GM19193 (cell line): ENCODE data around the gene DCXR.

ENCODE experiments used
- POLR2A ChIP-seq: IDR thresholded peaks from 4 replicates; pipeline ENCODE4 v1.6.1; 2011; ENCODE audit not compliant: insufficient read depth, insufficient read length; ENCODE audit errors: extremely low read depth

The DCXR gene

DNA sequence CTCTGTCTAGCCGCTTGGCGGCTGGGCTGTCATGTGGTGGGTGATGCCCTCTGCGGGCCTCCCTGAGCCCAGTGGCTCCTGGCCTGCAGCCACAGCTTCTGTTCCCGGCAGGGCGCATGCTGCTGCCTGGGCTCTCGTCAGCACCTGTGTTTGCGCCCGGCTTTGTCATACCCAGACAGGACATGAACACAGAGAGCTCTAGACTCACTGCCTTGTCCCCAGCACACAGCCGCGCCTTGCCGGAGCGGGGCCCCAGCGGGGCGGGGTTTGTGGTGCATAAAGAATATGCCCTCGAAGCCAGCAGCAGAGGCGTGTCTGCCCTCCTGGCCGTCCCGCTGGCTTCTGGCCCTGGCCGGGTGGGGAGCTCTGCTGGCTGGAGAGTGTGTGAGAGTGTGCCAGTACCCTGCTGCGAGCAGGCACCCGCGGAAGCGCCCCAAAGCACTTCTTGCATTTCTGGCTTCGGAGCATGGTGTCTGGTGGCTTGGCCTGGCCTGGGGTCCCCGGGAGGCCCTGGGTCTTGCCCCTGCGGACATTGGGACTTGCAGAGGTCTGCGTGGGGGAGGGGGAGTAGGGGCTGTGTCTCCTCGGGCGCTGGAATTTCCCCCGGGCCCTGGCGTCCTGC is 45.7 kb downstream of the DCXR start:
- no peak for TF ChIP-seq POLR2A

DNA sequence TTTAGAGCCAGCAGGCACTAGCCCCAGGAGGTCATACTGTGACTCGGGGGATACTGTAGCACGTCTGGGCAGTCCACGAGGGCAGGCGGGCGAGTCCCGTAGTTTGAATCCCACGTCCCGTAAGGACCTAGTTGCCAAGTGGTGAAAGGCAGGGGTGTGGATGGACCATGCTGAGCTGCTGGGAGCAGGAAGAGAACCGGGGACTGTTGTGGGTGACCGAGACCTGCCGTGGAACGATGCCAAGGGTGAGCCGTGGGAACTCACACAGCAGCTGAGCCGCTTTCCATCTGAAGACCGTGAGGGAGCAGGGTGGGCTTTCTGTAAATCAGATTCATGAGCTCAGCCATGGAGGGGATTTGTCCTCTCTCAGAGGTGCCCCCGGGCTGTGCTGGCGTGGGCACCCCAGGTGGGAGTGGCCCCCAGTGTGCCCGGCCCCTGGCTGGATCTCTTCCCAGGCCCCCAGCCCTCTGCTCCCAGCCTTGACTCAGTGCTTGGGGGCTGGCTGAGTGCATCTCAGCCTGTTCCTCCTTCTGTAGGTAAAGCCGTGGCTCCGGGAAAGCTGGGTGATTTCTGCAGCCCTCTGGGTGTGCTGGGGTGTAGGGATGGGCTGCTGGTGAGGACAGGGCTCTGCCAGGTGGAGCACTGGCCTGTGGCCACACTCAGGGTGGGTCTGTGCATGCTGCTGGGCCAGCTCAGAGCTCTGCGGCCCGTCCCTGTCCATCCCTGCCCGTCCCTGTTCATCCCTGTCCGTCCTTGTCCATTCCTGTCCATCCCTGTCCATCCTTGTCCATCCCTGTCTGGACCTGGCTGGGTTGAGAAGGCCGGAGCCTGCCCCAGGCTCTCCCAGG is 46.4 kb downstream of the DCXR start:
- no peak for TF ChIP-seq POLR2A

GRCh38 chr17:81987161-81987770 is 50.2 kb downstream of the DCXR start:
- no peak for TF ChIP-seq POLR2A

- no peak for TF ChIP-seq POLR2A
These were observed 50.9 kb downstream of the DCXR start for GRCh38 chr17:81986606-81987005.
